GM19238 (cell line): Measurements from ENCODE around the gene NXF2B.
"Not testable (repeated sequence)": the region's sequence is repeated elsewhere in the genome, so short reads cannot be mapped to it uniquely, and the experiment has no call there.

ENCODE experiments used
- DNase-seq: peaks from one replicate; pipeline ENCODE4 v3.0.0; 2011; ENCODE audit warnings: low spot score; ENCODE audit not compliant: insufficient read length

The NXF2B gene, protein sequence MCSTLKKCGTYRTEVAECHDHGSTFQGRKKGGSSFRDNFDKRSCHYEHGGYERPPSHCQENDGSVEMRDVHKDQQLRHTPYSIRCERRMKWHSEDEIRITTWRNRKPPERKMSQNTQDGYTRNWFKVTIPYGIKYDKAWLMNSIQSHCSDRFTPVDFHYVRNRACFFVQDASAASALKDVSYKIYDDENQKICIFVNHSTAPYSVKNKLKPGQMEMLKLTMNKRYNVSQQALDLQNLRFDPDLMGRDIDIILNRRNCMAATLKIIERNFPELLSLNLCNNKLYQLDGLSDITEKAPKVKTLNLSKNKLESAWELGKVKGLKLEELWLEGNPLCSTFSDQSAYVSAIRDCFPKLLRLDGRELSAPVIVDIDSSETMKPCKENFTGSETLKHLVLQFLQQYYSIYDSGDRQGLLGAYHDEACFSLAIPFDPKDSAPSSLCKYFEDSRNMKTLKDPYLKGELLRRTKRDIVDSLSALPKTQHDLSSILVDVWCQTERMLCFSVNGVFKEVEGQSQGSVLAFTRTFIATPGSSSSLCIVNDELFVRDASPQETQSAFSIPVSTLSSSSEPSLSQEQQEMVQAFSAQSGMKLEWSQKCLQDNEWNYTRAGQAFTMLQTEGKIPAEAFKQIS

GRCh38 chrX:102439908-102440307 lies at the start of gene NXF2B:
NXF2B (minus strand) TSS chrX:102440008; CDS start chrX:102380036, 59,972 bp downstream.
- DNase-seq: not testable (repeated sequence)

DNA sequence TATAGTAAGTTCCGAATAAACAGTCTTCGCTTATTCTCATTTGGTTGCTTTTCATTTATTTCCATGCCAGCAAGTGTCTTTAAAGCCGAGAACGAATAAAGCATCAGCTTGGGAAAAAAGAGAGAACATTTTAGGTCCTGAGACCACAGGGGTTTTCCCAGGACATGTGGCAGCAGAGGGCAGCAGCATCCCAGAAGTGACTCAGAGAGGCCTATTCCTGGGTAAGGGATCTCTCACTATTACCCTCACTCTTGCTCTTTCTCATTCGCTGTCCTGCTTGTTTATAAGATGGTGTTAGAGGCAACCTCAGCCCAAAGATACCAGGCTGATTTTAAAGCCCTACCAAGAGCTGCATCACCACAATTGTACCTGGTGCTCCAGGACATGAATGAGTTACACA lies 39.0 kb upstream of the NXF2B start:
- DNase-seq: not testable (repeated sequence)

GRCh38 chrX:102471762-102472220 lies 32.0 kb upstream of the NXF2B start, which contains the start of gene TCP11X2:
TCP11X2 (minus strand) TSS chrX:102471812.
- not testable (repeated sequence) for DNase-seq

GRCh38 chrX:102470215-102470614 lies 30.4 kb upstream of the NXF2B start:
- DNase-seq: not testable (repeated sequence)

DNA sequence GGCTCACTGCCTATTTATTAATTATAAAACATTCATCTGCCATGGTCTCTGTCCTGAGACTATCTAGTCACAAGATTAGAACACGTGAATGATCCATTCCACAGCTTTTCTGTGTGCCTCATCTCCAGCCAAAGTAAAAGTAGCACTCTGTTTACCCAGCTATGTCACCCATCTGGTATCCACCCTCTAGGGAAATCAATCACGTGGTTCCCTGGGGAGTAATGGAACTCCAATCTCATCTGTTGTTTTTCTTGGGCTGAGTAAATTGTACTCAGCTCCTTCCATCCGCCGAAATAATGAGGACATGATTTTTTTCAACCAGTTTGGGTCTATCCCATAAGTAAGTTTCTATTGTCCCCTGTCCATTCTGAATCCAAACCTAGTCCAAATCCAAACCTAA lies 18.8 kb upstream of the NXF2B start:
- DNase-seq: not testable (repeated sequence)

- not testable (repeated sequence) for DNase-seq
These were observed 25.3 kb downstream of the NXF2B start for GRCh38 chrX:102414493-102414892.

GRCh38 chrX:102345916-102346315 lies 93.9 kb downstream of the NXF2B start:
- DNase-seq: peak; percentile 16

GRCh38 chrX:102341867-102342266 lies 97.9 kb downstream of the NXF2B start:
- DNase-seq: no peak

DNA sequence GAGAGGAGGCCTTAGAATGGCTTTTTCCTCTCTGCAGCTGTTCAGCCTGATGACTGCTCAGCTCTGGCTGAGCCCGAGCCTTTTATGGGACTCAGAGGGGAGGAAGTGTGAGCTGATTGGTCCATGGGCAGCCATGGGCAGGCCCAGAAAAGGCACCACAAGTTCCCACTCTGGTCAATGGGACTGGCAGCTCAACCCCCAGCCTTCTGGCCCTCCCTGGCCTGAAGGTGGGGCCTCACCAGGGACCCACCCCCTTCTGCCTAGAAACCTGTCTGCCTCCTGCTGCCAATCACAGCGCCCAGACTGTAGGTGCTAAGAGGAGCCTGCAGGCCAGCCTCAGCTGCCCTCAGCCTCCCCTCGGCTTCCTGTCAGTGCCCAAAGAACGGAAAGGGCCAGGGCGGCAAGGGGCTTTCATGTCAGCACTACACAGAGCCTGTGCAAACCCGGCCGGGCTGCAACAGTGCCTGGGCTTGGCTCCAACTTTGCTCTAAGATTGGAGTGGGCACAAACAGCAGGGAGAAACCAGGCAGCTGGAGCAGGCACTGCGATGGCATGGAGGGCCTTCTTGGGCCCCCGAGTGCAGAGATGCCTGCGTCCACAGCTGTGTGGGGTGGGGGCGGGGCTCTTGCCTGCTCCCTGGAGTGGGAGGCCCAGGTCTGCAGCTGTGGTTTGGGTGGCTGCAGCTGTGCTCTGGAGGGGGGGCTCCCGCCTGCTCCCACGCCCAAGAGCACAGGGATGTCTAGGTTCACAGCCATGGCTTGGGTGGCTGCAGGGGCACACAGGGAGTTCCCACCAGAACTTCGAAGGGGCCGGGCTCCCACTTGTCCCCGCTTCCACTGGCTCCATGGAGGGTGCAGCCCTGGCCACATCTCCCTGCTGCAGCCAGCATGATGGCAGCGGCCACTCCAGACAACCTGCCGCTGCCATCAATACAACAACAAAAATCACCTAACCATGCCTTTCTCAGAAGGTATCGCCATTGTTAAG lies 100.2 kb downstream of the NXF2B start:
- no peak for DNase-seq

GRCh38 chrX:102338162-102338561 lies 101.6 kb downstream of the NXF2B start:
- no peak for DNase-seq
